H1 (cell line): ENCODE measurements around the gene TNFRSF14. TPM values are rescaled to one million over a fixed set of nuclear protein-coding genes. Genes with fewer than 3 reads are reported as not detected.

ENCODE experiments used
- CBX8 ChIP-seq: fragments of 300-800, 300-1000 bp; sonication (generic); IDR thresholded peaks from 2 replicates; pipeline ENCODE4 v1.7.1; 2016; ENCODE audit warnings: low read depth, low read length, borderline replicate concordance
- GABPA ChIP-seq: IDR thresholded peaks from 2 replicates; pipeline ENCODE4 v1.6.1; 2011; ENCODE audit warnings: mild to moderate bottlenecking, low read length, moderate library complexity, borderline replicate concordance; ENCODE audit not compliant: insufficient read depth
- GTF2F1 ChIP-seq: IDR thresholded peaks from 2 replicates; pipeline ENCODE4 v1.6.1; 2012; ENCODE audit warnings: low read depth, low read length, improper control_type of control experiment, borderline replicate concordance
- HDAC2 ChIP-seq, 2 experiments: fragments of 300-600 bp in 1 of 2; sonication (generic) in 1 of 2; IDR thresholded peaks; 2 replicates each; pipeline ENCODE4 v1.6.1; 2011 to 2012; ENCODE audit warnings: low read depth in 2 of 2, low read length in 2 of 2, mild to moderate bottlenecking in 2 of 2, moderate library complexity in 2 of 2, borderline replicate concordance in 1 of 2, inconsistent platforms in 1 of 2
- RAD21 ChIP-seq, 2 experiments: IDR thresholded peaks in 1 of 2; conservative IDR thresholded peaks in 1 of 2; 2 replicates each; pipeline ENCODE4 v1.6.1; 2011; ENCODE audit warnings: low read depth in 2 of 2, low read length in 2 of 2, improper control_type of control experiment in 1 of 2, inconsistent platforms in 1 of 2, mild to moderate bottlenecking in 1 of 2, moderate library complexity in 1 of 2
- RBBP5 ChIP-seq: IDR thresholded peaks from 2 replicates; pipeline ENCODE4 v1.7.1; 2012; ENCODE audit warnings: low read depth, mild to moderate bottlenecking, inconsistent platforms, low read length, moderate library complexity, borderline replicate concordance
- SIX5 ChIP-seq: IDR thresholded peaks from 2 replicates; pipeline ENCODE4 v1.6.1; 2011; ENCODE audit warnings: mild to moderate bottlenecking, low read depth, low read length
- ZNF274 ChIP-seq: IDR thresholded peaks from 2 replicates; pipeline ENCODE4 v1.7.0; 2012; ENCODE audit warnings: low read length, borderline replicate concordance; ENCODE audit errors: extremely low read depth
- polyA plus RNA-seq, 7 experiments: library from polyadenylated mRNA; depleted of rRNA in 3 of 7; stranded (reverse) in 5 of 7; unstranded in 2 of 7; fragments of >200 nt in 5 of 7; fragments of 200-250 nt in 2 of 7; gene quantifications; 1 replicate in 5 of 7; 2 replicates in 1 of 7; 4 replicates in 1 of 7; pipeline versions ENCODE4 v1.2.1 to v1.2.3, GENCODE V29; 2011 to 2013; ENCODE audit warnings: missing spikeins in 2 of 7, mixed read lengths in 2 of 7
- total RNA-seq: library from RNA; stranded (reverse); fragmentation: NEBNext Ultra II Directional; extraction: Animal tissue kit (Norgen Biotek cat#: 25700); gene quantifications from 2 replicates; pipeline ENCODE4 v1.2.1, GENCODE V29; 2021

TNFRSF14 gene
- total and polyA plus RNA-seq, 2 of the 8 experiments (the other 6 are each of a cell fraction or from before 2014, with no cell fraction given): 0.36 to 0.50 TPM

GRCh38 chr1:2544093-2544874, 11.9 kb upstream of the TNFRSF14 start (continued):
- no peak for TF ChIP-seq GTF2F1
- no peak for TF ChIP-seq ZNF274
- no peak for TF ChIP-seq RAD21 (IDR thresholded peaks at IDR 0.05 in 1 of 2, conservative IDR thresholded peaks at IDR 0.05 in 1 of 2; ENCODE audit: low read depth in 2 of 2, low read length in 2 of 2)
- no peak for TF ChIP-seq CBX8
- TF ChIP-seq GABPA: no peak
- TF ChIP-seq HDAC2 (IDR thresholded peaks at IDR 0.05; ENCODE audit: borderline replicate concordance in 1 of 2, low read depth in 2 of 2, low read length in 2 of 2): no peak
- TF ChIP-seq SIX5: no peak
- TF ChIP-seq RBBP5: no peak
- TF ChIP-seq, all 59 proteins: peak for 0
